GM21737 (cell line): ENCODE measurements around the gene FAM107B.
"Not testable (repeated sequence)": the region's sequence is repeated elsewhere in the genome, so short reads cannot be mapped to it uniquely, and the experiment has no call there.

ENCODE experiments used
- ATAC-seq: cut with Tn5 transposase; IDR thresholded peaks from one replicate; pipeline ENCODE4 v1.9.1; 2021; ENCODE audit warnings: mild to moderate bottlenecking, moderate library complexity; ENCODE audit not compliant: unreplicated experiment

Gene FAM107B

GRCh38 chr10:14696821-14697220 is 77.9 kb downstream of the FAM107B start:
- ATAC-seq, result no peak

- ATAC-seq, result no peak
These were observed 78.7 kb downstream of the FAM107B start for GRCh38 chr10:14695847-14696480.

- no peak for ATAC-seq
These were observed 80.8 kb downstream of the FAM107B start for GRCh38 chr10:14693891-14694290.

- ATAC-seq, result no peak
These were observed 82.2 kb downstream of the FAM107B start for GRCh38 chr10:14692344-14693076.

- ATAC-seq, result no peak
These were observed 83.3 kb downstream of the FAM107B start for GRCh38 chr10:14691359-14691758.

GRCh38 chr10:14688606-14689005 is 86.1 kb downstream of the FAM107B start:
- no peak for ATAC-seq

GRCh38 chr10:14688189-14688588 is 86.5 kb downstream of the FAM107B start:
- not testable (repeated sequence) for ATAC-seq

- no peak for ATAC-seq
These were observed 87.4 kb downstream of the FAM107B start for GRCh38 chr10:14687340-14687739.

GRCh38 chr10:14686356-14686755 is 88.3 kb downstream of the FAM107B start:
- no peak for ATAC-seq

GRCh38 chr10:14684354-14684753 is 90.3 kb downstream of the FAM107B start:
- no peak for ATAC-seq

GRCh38 chr10:14683256-14683655 is 91.4 kb downstream of the FAM107B start:
- ATAC-seq, result no peak

- ATAC-seq, result no peak
These were observed 92.9 kb downstream of the FAM107B start for GRCh38 chr10:14681802-14682201.

GRCh38 chr10:14681305-14681704 is 93.4 kb downstream of the FAM107B start:
- no peak for ATAC-seq

GRCh38 chr10:14678637-14679036 is 96.1 kb downstream of the FAM107B start:
- no peak for ATAC-seq

GRCh38 chr10:14676732-14677131 is 98.0 kb downstream of the FAM107B start:
- no peak for ATAC-seq

- no peak for ATAC-seq
These were observed 100.2 kb downstream of the FAM107B start for GRCh38 chr10:14674376-14675050.

GRCh38 chr10:14673189-14673861 is 101.4 kb downstream of the FAM107B start:
- no peak for ATAC-seq

- no peak for ATAC-seq
These were observed 103.3 kb downstream of the FAM107B start for GRCh38 chr10:14671386-14671831.

- no peak for ATAC-seq
These were observed 104.0 kb downstream of the FAM107B start for GRCh38 chr10:14670551-14671240.

GRCh38 chr10:14669576-14669975 is 105.1 kb downstream of the FAM107B start:
- ATAC-seq, result no peak

GRCh38 chr10:14667781-14668180 is 106.9 kb downstream of the FAM107B start:
- ATAC-seq, result no peak
